ENCODE results near the gene NAGPA. TPM values are rescaled to one million over a fixed set of nuclear protein-coding genes. Genes with fewer than 3 reads are reported as not detected.
"Not testable (repeated sequence)": the region's sequence is repeated elsewhere in the genome, so short reads cannot be mapped to it uniquely, and the experiment has no call there.

Gene NAGPA, protein sequence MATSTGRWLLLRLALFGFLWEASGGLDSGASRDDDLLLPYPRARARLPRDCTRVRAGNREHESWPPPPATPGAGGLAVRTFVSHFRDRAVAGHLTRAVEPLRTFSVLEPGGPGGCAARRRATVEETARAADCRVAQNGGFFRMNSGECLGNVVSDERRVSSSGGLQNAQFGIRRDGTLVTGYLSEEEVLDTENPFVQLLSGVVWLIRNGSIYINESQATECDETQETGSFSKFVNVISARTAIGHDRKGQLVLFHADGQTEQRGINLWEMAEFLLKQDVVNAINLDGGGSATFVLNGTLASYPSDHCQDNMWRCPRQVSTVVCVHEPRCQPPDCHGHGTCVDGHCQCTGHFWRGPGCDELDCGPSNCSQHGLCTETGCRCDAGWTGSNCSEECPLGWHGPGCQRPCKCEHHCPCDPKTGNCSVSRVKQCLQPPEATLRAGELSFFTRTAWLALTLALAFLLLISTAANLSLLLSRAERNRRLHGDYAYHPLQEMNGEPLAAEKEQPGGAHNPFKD
- 10.6 and 11.4 TPM in 2 replicates for total RNA-seq

DNA sequence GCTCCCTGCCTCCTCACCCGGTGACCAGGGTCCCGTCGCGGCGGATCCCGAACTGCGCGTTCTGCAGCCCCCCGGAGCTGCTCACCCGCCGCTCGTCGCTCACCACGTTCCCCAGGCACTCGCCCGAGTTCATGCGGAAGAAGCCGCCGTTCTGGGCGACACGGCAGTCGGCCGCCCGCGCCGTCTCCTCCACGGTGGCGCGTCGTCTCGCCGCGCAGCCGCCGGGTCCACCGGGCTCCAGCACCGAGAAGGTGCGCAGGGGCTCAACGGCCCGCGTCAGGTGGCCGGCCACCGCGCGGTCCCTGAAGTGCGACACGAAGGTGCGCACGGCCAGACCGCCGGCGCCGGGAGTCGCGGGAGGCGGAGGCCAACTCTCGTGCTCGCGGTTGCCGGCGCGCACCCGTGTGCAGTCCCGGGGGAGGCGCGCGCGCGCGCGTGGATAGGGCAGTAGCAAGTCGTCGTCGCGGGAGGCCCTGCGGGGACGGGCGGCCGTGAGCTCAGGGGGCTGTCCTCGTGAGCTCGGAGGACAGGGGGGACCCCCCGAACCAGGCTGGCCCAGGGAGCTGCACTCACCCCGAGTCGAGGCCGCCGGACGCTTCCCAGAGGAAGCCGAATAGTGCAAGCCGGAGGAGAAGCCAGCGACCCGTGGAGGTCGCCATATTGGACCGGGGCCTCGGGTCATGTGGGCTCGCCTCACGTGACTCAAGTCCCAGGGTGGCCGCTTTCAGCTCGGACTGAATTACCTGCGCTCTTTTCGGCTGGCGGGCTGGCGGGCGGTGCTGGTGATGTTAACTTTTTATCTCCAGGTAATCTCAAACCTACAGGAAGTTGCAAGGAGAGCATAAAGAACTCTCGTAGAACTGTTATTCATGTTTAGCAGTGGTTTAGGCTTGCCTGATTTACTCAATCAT, at the start of gene NAGPA:
TSS of gene NAGPA (minus strand) at position 680 of the 911 bp plus-strand sequence. CDS start at position 659, 21 bp downstream.
- peak within 1 kb of the TSS; percentile 89 for H3K4me3 Mint-ChIP-seq
- peak; percentile 95 for DNase-seq
- intact Hi-C loops (cut with micrococcal nuclease) = loop anchor here (1.0 to 5.0 kb wide), 2 partner anchors 39 to 75 kb away; partner anchors contain the start of genes ALG1 and SEC14L5
- no peaks in the 10 kb centered on the region for H3K36me3 Mint-ChIP-seq (ENCODE audit: low read depth)
- no peaks in the 10 kb centered on the region for H3K27me3 Mint-ChIP-seq
- H3K9me3 Mint-ChIP-seq = no peaks in the 10 kb centered on the region
- H3K4me1 Mint-ChIP-seq = peaks cover 10% of the 10 kb centered on the region
- H3K27ac Mint-ChIP-seq = peak within 1 kb of the TSS; percentile 84

DNA sequence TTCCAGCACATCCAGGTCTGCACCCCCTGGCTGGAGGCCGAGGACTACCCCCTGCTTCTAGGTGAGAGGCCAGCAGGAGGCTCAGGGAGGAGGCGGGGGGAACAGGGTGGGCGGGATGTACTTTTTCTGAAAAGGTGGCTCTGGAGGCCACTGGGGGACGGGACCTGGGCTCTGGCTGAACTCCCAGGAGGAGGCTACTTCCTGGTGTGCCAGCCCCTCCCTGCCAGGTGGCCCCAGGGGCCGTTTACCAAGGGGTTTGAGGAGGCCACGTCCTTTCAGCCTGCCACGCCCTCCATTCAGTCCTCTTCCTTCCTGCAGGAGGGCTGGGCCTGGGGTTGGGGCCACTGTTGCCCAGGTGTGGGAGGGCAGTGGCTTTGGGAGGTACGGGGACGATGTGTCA, 47.3 kb upstream of the NAGPA start:
- H3K4me3 Mint-ChIP-seq; intact Hi-C loops (cut with micrococcal nuclease); H3K27me3 Mint-ChIP-seq; H3K27ac Mint-ChIP-seq; H3K4me1 Mint-ChIP-seq; DNase-seq; H3K9me3 Mint-ChIP-seq: not testable (repeated sequence)
- H3K36me3 Mint-ChIP-seq (ENCODE audit: low read depth) = peaks cover 31% of the 10 kb centered on the region

DNA sequence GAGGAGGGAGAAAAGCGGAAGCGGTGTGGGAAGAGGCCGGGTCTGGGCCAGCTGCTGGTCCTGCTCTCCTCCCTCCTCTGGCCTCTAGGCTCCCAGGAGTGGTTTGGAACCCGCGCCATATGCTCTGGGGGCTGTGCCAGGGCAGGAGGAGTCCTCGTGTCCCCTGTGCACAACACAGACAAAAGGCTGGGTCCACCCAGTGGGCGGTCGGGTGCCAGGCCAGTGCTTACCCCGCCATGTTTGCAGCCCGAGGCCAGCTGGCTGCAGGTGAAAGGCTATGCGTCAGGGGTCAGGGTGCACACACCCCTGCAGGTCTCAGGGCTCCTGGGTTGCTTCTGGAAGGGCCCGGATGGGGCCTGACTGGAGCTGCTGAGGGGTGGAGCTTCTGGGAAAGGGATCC, 46.7 kb upstream of the NAGPA start:
- peaks cover 34% of the 10 kb centered on the region for H3K36me3 Mint-ChIP-seq (ENCODE audit: low read depth)
- H3K4me1 Mint-ChIP-seq; DNase-seq; intact Hi-C loops (cut with micrococcal nuclease); H3K27ac Mint-ChIP-seq; H3K9me3 Mint-ChIP-seq; H3K27me3 Mint-ChIP-seq; H3K4me3 Mint-ChIP-seq: not testable (repeated sequence)

DNA sequence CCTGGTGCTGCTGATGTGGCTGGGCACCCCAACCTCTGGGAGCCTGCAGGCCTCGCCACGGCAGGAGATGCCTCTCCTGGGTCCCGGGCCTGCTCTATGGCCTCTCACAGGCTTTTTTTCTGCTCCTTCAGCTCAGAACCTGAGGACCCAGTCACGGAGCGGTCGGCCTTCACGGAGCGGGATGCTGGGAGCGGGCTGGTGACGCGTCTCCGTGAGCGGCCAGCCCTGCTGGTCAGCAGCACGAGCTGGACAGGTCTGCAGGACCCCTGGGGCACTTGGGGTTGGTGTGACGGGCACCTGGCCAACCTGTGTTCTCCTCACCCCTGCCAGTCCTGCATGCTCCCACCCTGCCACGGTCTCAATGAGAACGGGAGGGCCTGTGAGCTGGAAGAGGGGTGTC, 44.9 kb upstream of the NAGPA start:
- no peak for DNase-seq
- intact Hi-C loops (cut with micrococcal nuclease) = no loop called here
- no peak overlapping the region for H3K27ac Mint-ChIP-seq
- H3K4me3 Mint-ChIP-seq = no peak overlapping the region
- H3K36me3 Mint-ChIP-seq (ENCODE audit: low read depth) = peaks cover 32% of the 10 kb centered on the region
- H3K27me3 Mint-ChIP-seq = no peaks in the 10 kb centered on the region
- no peaks in the 10 kb centered on the region for H3K9me3 Mint-ChIP-seq
- no peaks in the 10 kb centered on the region for H3K4me1 Mint-ChIP-seq

DNA sequence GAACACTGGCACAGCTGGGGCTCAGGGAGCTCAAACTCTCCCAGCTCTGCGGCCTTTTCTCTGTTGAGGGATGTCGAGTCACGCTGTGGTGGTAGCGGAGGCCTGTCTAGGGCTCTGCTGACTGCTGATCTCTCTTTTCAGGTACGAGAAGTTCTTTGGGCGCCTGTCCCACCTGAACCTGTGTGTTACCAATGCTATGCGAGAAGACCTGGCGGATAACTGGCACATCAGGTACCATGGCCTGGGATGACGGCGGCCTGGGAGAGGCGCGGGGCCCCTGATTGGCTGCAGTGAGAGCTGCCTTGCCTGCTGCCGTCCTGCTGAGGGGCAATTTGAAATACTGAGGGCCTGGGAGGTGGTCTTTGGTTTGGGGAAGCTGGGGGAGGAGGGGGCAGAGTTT, 43.6 kb upstream of the NAGPA start:
- no peaks in the 10 kb centered on the region for H3K9me3 Mint-ChIP-seq
- H3K4me1 Mint-ChIP-seq = peaks cover 11% of the 10 kb centered on the region
- no peaks in the 10 kb centered on the region for H3K27me3 Mint-ChIP-seq
- DNase-seq = no peak
- no peak overlapping the region for H3K27ac Mint-ChIP-seq
- no peak overlapping the region for H3K4me3 Mint-ChIP-seq
- intact Hi-C loops (cut with micrococcal nuclease) = no loop called here
- H3K36me3 Mint-ChIP-seq (ENCODE audit: low read depth) = peaks cover 27% of the 10 kb centered on the region

DNA sequence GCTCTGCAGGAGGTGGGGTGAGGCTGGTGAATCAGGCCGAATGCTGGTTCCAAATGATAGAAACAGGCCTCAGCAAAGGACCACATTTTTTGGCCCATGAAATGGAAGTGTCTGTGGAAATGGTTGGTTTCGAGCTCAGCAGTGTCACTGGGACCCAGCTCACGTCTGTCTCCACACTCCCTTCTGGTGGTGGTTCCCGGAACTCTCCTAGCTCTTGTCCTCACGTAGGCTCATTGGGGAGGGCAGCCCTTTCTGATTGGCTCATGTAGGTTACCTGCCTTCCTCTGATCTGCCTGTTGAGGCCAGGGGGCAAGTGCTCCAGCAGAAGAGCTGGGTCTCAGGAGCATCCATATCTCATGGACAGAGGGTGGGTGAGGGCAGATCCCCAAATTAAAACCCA, 41.9 kb upstream of the NAGPA start:
- Mint-ChIP-seq H3K36me3 (ENCODE audit: low read depth) (peaks cover 25% of the 10 kb centered on the region), H3K27me3 (no peaks in the 10 kb centered on the region), H3K9me3 (no peaks in the 10 kb centered on the region), H3K4me1 (peaks cover 23% of the 10 kb centered on the region), H3K4me3 (no peak overlapping the region), H3K27ac (no peak overlapping the region)
- no peak for DNase-seq
- intact Hi-C loops (cut with micrococcal nuclease) = no loop called here

DNA sequence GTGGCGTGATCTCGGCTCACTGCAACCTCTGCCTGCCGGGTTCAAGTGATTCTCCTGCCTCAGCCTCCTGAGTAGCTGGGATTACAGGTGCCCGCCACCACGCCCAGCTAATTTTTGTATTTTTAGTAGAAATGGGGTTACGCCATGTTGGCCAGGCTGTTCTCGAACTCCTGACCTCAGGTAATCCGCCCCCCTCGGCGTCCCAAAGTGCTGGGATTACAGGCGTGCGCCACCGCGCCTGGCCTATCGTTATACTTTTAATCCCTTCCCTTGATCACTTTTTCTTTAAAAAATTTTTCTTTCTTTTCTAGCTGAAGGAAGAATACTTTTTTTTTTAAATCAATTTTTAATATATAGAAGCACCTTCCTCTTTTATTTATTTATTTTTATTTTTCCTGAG, 40.0 kb upstream of the NAGPA start:
- not testable (repeated sequence) for H3K27me3 Mint-ChIP-seq, DNase-seq, H3K4me3 Mint-ChIP-seq, H3K27ac Mint-ChIP-seq, H3K9me3 Mint-ChIP-seq
- intact Hi-C loops (cut with micrococcal nuclease) = loop anchor here (2.0 to 5.0 kb wide), 2 partner anchors 23 to 41 kb away; partner anchors contain the start of genes EEF2KMT and NAGPA
- Mint-ChIP-seq H3K36me3 (ENCODE audit: low read depth) (peaks cover 22% of the 10 kb centered on the region), H3K4me1 (peaks cover 23% of the 10 kb centered on the region)

DNA sequence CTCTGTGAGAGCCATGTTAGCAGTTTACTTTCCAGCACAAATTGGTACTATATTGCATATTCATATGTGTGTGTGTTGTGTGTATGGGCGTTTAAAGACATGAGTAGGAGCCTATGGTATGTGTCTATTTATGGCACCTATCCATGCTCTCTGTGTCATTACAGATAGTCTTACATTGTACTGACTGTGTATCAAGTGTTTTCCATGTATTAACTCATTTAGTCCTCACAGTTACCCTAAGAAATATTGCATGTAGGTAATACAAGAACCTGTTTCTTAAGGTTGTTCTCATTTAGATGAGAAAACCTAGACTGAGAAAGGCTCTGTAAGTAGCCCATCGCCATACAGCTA, 39.5 kb upstream of the NAGPA start:
- intact Hi-C loops (cut with micrococcal nuclease) = loop anchor here (2.0 to 5.0 kb wide), 2 partner anchors 24 to 41 kb away; partner anchors contain the start of genes EEF2KMT and NAGPA
- H3K27me3 Mint-ChIP-seq = no peaks in the 10 kb centered on the region
- no peak for DNase-seq
- H3K4me3 Mint-ChIP-seq = peak overlapping the region; percentile 100
- peaks cover 22% of the 10 kb centered on the region for H3K36me3 Mint-ChIP-seq (ENCODE audit: low read depth)
- no peaks in the 10 kb centered on the region for H3K9me3 Mint-ChIP-seq
- H3K27ac Mint-ChIP-seq = peak overlapping the region; percentile 10
- H3K4me1 Mint-ChIP-seq = peaks cover 23% of the 10 kb centered on the region

DNA sequence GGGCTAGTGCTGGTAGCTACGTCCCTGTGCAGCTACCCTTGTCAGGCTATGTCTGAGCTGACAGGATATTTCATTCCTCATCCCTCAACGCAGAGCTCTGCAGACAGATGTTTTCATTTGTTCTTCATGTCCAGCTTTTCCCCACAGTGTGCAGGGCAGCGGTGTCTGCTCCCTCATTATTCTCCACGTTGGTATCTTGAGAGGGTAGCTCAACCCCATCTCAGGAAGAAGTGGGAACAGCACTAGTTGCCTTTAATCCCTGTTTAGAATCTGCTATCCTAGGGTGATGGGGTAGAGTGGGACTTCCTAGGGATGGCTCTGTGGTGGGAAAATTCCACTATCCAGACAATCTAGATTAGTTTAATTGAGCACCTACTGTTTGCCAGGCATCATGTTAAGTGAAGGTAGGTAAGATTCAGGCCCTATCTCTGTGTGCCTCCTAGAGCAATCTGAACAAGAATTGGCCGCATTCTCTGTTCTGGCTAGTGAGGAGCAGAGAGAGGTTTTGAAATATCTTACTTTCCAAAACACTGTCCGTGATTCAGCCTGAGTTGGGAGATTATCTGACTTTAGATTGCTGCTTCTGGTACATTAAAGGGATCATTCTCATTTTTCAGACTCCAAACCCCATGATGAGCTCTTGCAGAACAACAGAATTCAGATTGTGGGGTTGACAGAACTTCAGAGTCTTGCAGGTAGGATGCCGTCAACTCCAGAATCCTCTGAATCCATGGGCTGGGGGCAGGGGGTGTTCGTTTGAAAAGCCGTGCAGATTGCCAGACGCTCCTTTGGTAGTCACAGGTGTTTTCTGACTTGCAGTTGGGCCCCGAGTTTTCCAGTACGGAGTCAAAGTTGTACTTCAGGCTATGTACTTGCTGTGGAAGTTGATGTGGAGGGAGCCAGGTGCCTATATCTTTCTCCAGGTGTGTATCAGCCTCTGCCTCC, 38.9 kb upstream of the NAGPA start:
- intact Hi-C loops (cut with micrococcal nuclease) = loop anchor here (2.0 to 5.0 kb wide), 2 partner anchors 24 to 40 kb away; partner anchors contain the start of genes EEF2KMT and NAGPA
- H3K4me3 Mint-ChIP-seq = peak overlapping the region; percentile 100
- peak overlapping the region; percentile 99 for H3K27ac Mint-ChIP-seq
- H3K4me1 Mint-ChIP-seq = peaks cover 23% of the 10 kb centered on the region
- DNase-seq = no peak
- peaks cover 22% of the 10 kb centered on the region for H3K36me3 Mint-ChIP-seq (ENCODE audit: low read depth)
- H3K9me3 Mint-ChIP-seq = no peaks in the 10 kb centered on the region
- no peaks in the 10 kb centered on the region for H3K27me3 Mint-ChIP-seq

DNA sequence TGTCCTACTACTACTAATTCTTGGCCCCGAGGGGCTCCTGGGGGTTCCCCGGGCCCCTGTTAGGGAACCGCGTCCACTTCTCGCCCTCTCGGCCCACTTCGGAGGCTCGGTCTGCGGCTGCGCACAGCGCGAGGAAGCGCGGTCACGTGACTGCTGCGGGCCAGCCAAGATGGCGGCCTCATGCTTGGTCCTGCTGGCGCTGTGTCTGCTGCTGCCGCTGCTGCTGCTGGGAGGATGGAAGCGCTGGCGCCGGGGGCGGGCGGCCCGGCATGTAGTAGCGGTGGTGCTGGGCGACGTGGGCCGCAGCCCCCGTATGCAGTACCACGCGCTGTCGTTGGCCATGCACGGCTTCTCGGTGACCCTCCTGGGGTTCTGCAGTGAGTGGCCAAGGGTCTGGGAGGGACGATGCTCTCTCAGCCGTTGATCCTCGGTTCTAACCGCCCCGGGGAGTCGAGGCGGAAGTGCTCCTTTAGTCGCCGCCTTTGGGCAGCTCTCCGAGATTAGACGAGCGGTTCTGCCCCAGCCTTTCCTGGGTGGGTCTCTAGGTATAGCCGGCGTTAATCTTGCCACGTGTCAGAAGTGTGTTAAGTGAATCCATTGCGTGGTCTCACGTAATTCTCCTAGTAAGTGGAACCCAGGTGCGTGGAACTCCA, 38.1 kb upstream of the NAGPA start, which contains the start of gene ALG1:
TSS of gene ALG1 (plus strand) at position 163 of the 653 bp plus-strand sequence. CDS start at position 170, 7 bp downstream.
- H3K4me3 Mint-ChIP-seq = peak within 1 kb of the TSS; percentile 100
- DNase-seq = peak; percentile 97
- H3K27ac Mint-ChIP-seq = peak within 1 kb of the TSS; percentile 99
- no peaks in the 10 kb centered on the region for H3K27me3 Mint-ChIP-seq
- no peaks in the 10 kb centered on the region for H3K9me3 Mint-ChIP-seq
- H3K4me1 Mint-ChIP-seq = peaks cover 23% of the 10 kb centered on the region
- intact Hi-C loops (cut with micrococcal nuclease) = loop anchor here (2.0 to 5.0 kb wide), 2 partner anchors 25 to 40 kb away; partner anchors contain the start of genes EEF2KMT and NAGPA
- H3K36me3 Mint-ChIP-seq (ENCODE audit: low read depth) = peaks cover 18% of the 10 kb centered on the region

DNA sequence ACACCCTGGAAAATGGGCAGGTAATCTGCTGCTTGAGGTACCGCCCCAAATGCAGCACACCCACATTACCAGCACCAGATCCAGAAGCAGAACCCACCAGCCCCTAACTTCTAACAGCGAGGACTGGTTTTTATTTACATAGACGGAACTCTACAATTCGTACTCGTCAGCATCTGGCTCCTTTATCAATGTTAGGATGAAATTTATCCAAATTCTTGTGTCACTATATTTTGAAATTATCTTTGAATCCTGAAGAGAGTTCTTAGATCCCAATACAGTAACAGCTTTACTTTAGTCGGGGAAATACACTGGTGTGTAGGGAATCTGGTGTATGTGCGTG, 37.6 kb upstream of the NAGPA start:
- DNase-seq = no peak
- intact Hi-C loops (cut with micrococcal nuclease) = loop anchor here (5.0 kb wide), 1 partner anchor 39 kb away; the partner anchor contains the start of gene NAGPA
- Mint-ChIP-seq H3K27ac (peak overlapping the region; percentile 99), H3K9me3 (no peaks in the 10 kb centered on the region), H3K4me1 (peaks cover 23% of the 10 kb centered on the region), H3K27me3 (no peaks in the 10 kb centered on the region), H3K36me3 (ENCODE audit: low read depth) (peaks cover 16% of the 10 kb centered on the region), H3K4me3 (peak overlapping the region; percentile 100)

DNA sequence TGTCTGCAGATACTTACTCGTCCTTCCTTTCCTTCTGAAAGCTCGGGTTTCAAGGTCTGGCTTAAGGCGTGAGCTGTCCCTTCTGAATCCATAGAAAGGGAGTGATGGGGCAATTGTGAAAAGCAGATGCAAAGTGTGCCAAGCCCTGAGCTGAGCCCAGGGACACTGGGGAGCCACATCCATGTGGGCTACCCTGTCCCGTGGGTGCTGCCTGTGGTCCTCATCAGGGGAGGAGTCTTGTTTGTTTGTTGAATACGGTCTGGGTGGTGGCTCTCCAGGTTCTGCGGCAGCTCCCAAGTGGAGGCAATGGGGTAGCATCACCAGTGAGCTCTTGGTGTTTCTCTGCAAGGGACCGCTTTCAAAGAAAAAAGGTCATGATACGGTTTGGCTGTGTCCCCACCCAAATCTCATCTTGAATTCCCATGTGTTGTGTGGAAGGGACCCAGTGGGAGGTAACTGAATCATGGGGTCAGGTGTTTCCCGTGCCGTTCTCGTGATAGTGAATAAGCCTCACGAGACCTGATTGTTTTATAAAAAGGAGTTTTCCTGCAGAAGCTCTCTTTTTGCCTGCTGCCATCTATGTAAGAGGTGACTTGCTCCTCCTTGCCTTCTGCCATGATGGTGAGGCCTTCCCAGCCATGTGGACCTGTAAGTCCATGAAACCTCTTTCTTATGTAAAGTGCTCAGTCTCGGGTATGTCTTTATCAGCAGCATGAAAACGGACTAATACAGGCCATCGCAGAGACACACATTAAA, 36.9 kb upstream of the NAGPA start:
- H3K4me3 Mint-ChIP-seq = peak overlapping the region; percentile 23
- peaks cover 23% of the 10 kb centered on the region for H3K4me1 Mint-ChIP-seq
- H3K27ac Mint-ChIP-seq = peak overlapping the region; percentile 32
- intact Hi-C loops (cut with micrococcal nuclease) = loop anchor here (5.0 kb wide), 1 partner anchor 38 kb away; the partner anchor contains the start of gene NAGPA
- peaks cover 9% of the 10 kb centered on the region for H3K36me3 Mint-ChIP-seq (ENCODE audit: low read depth)
- H3K9me3 Mint-ChIP-seq = no peaks in the 10 kb centered on the region
- H3K27me3 Mint-ChIP-seq = no peaks in the 10 kb centered on the region
- no peak for DNase-seq
